Measurements from ENCODE around the gene CLMP. TPM values are rescaled to one million over a fixed set of nuclear protein-coding genes. Genes with fewer than 3 reads are reported as not detected.
A peak's percentile ranks its signal among the peaks of the same experiment; 100 is the strongest.

CLMP gene
- total RNA-seq, 2 donors from 2014 or later = 48.3 to 126 TPM

DNA sequence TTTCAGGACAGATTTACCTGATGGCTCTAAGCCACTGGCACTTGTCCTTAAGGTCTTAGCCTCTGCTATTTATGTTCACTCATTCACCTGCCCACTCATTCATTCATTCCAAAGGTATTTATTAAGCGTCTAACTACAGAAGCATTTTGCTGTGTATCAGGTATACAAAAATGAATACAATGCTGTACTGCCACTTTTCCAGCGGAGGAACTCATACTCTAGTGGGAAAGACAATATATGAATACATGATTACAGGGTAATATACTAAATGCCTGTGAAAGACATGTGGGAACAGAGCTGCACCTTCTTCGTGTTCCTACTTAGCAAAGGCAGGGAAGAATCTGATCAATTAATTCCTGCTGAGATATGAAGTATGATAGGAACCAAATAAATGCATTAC is 43.7 kb downstream of the CLMP start:
- Histone ChIP-seq H3K4me1 (ENCODE audit: control insufficient read depth in 1 of 2, low read depth in 2 of 2) (peaks cover 0 to 5% of the 10 kb centered on the region in 2 donors), H3K36me3 (no peaks in the 10 kb centered on the region), H3K27me3 (replicated peaks; ENCODE audit: insufficient read depth) (no peaks in the 10 kb centered on the region), H3K27ac (no peak overlapping the region), H3K9me3 (no peaks in the 10 kb centered on the region), H3K4me3 (no peak overlapping the region)
- TF ChIP-seq, protein P1, sequence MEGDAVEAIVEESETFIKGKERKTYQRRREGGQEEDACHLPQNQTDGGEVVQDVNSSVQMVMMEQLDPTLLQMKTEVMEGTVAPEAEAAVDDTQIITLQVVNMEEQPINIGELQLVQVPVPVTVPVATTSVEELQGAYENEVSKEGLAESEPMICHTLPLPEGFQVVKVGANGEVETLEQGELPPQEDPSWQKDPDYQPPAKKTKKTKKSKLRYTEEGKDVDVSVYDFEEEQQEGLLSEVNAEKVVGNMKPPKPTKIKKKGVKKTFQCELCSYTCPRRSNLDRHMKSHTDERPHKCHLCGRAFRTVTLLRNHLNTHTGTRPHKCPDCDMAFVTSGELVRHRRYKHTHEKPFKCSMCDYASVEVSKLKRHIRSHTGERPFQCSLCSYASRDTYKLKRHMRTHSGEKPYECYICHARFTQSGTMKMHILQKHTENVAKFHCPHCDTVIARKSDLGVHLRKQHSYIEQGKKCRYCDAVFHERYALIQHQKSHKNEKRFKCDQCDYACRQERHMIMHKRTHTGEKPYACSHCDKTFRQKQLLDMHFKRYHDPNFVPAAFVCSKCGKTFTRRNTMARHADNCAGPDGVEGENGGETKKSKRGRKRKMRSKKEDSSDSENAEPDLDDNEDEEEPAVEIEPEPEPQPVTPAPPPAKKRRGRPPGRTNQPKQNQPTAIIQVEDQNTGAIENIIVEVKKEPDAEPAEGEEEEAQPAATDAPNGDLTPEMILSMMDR (IDR thresholded peaks at IDR 0.05) = no peak
- ATAC-seq (ENCODE audit: insufficient number of reproducible peaks, low FRiP score, low read depth) = no peak
- no peak for DNase-seq (ENCODE audit: low spot score)

DNA sequence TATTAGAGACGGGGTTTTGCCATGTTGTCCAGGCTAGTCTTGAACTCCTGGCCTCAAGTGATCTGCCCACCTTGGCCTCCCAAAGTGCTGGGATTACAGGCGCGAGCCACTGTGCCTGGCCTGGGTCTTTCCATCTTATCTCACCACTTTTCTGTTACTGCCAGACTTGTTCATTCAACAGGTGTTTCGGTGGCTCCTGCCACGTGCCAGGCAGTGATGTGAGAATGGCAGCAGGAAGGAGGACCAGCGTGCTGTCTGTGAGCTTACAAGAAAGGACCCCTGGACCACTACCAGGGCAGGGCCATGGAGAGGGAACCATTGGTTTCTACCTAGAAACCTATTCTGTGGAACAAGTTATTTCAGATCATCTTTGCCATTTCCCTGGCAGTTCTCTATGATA is 44.2 kb downstream of the CLMP start:
- DNase-seq (ENCODE audit: low spot score) (no peak), ATAC-seq (ENCODE audit: insufficient number of reproducible peaks, low FRiP score, low read depth) (no peak)
- TF ChIP-seq, protein P1 (IDR thresholded peaks at IDR 0.05) = no peak
- peaks cover 0 to 4% of the 10 kb centered on the region in 2 donors for H3K4me1 ChIP-seq (ENCODE audit: control insufficient read depth in 1 of 2, low read depth in 2 of 2)
- no peaks in the 10 kb centered on the region for H3K36me3 ChIP-seq
- no peaks in the 10 kb centered on the region for H3K9me3 ChIP-seq
- no peak overlapping the region for H3K4me3 ChIP-seq
- H3K27me3 ChIP-seq (replicated peaks; ENCODE audit: insufficient read depth) = no peaks in the 10 kb centered on the region
- H3K27ac ChIP-seq = no peak overlapping the region

DNA sequence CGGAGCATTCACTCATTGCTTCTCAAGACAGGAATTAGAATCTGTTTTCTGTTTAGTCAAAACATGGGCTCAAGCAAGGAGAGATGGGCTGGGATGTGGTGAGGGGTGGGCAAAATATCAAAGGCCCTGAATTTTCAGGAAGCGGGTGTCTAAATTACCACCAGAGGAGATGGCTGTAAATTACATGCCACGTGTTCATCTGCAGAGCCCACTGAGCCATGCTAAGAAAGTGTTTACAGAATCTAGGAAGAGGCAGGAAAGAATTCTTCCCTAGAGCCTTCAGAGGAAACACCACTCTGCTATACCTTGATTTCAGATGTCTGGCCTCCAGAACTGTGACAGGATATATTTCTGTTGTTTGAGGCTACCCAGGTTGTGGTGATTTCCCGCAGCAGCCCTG is 46.1 kb downstream of the CLMP start:
- ATAC-seq (ENCODE audit: insufficient number of reproducible peaks, low FRiP score, low read depth) (no peak), DNase-seq (ENCODE audit: low spot score) (no peak)
- no peaks in the 10 kb centered on the region for H3K36me3 ChIP-seq
- no peaks in the 10 kb centered on the region for H3K9me3 ChIP-seq
- no peak overlapping the region for H3K27ac ChIP-seq
- H3K4me3 ChIP-seq = no peak overlapping the region
- H3K4me1 ChIP-seq (ENCODE audit: control insufficient read depth in 1 of 2, low read depth in 2 of 2) = peaks cover 0 to 11% of the 10 kb centered on the region in 2 donors
- no peaks in the 10 kb centered on the region for H3K27me3 ChIP-seq (replicated peaks; ENCODE audit: insufficient read depth)
- TF ChIP-seq, protein P1 (IDR thresholded peaks at IDR 0.05) = no peak

DNA sequence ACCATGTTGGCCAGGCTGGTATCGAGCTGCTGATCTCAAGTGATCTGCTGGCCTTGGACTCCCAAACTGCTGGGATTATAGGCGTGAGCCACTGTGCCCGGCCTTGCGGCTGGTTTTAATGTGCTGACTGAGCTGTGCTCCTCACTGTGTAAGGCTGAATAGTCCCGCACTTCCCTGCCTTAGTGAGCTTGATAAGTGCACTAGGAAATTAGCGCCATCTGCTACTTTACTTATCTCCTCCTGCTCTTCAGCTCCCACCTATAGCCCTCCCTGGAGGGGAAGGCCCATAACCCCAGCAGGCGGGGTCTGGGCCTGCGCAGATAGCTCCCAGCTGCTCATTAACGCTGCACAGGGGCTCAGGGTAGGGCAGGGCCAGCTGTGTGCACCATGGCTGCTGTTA is 49.4 kb downstream of the CLMP start:
- TF ChIP-seq, protein P1 (IDR thresholded peaks at IDR 0.05) = no peak
- Histone ChIP-seq H3K4me1 (ENCODE audit: control insufficient read depth in 1 of 2, low read depth in 2 of 2) (peaks cover 0 to 11% of the 10 kb centered on the region in 2 donors), H3K27me3 (replicated peaks; ENCODE audit: insufficient read depth) (no peaks in the 10 kb centered on the region), H3K27ac (peak overlapping the region in 1 of 2 donors; percentile 46), H3K36me3 (no peaks in the 10 kb centered on the region), H3K4me3 (peak overlapping the region; percentile 15), H3K9me3 (no peaks in the 10 kb centered on the region)
- no peak for DNase-seq (ENCODE audit: low spot score)
- no peak for ATAC-seq (ENCODE audit: insufficient number of reproducible peaks, low FRiP score, low read depth)

DNA sequence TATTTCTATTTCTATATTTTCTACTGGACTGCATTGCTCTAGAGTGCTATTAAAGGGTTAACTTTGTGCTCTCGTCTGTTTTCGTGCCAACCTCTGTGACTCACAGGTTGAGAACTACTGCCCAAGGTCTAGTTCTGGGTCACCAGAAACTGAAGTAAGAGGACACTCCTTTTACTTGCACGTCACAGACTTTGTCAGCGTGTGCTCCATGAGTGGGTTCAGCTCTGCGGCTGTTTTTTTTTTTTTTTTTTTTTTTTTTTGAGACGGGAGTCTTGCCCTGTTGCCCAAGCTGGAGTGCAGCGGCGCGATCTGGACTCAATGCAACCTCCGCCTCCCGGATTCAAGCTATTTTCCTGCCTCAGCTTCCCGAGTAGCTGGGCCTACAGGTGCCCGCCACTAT is 49.8 kb downstream of the CLMP start:
- ATAC-seq (ENCODE audit: insufficient number of reproducible peaks, low FRiP score, low read depth) (no peak), DNase-seq (ENCODE audit: low spot score) (peak; percentile 28)
- Histone ChIP-seq H3K4me3 (peak overlapping the region; percentile 15), H3K4me1 (ENCODE audit: control insufficient read depth in 1 of 2, low read depth in 2 of 2) (peaks cover 0 to 11% of the 10 kb centered on the region in 2 donors), H3K36me3 (no peaks in the 10 kb centered on the region), H3K27me3 (replicated peaks; ENCODE audit: insufficient read depth) (no peaks in the 10 kb centered on the region), H3K9me3 (no peaks in the 10 kb centered on the region), H3K27ac (peak overlapping the region in 1 of 2 donors; percentile 46)
- TF ChIP-seq, protein P1 (IDR thresholded peaks at IDR 0.05) = no peak

Measured in thoracic aorta (tissue), 2 donors.